Inflammatory macrophage treated with lipopolysaccharide for 4 hours (primary cell): ENCODE results near the gene DEFB114.
"Not testable (repeated sequence)": the region's sequence is repeated elsewhere in the genome, so short reads cannot be mapped to it uniquely, and the experiment has no call there.

Experiments
- DNase-seq: peaks from one replicate; pipeline ENCODE4 v3.0.0-alpha.2; 2020

Gene DEFB114

GRCh38 chr6:49964064-49964463, at the start of gene DEFB114:
Gene DEFB114 (minus strand): TSS chr6:49964164. CDS start chr6:49964105, 59 bp downstream.
- no peak for DNase-seq

GRCh38 chr6:50007819-50008218, 43.9 kb upstream of the DEFB114 start:
- DNase-seq: no peak

- no peak for DNase-seq
These were observed 39.2 kb upstream of the DEFB114 start for GRCh38 chr6:50003139-50003538.

GRCh38 chr6:49995278-49995677, 31.3 kb upstream of the DEFB114 start:
- DNase-seq: no peak

GRCh38 chr6:49988900-49989299, 24.9 kb upstream of the DEFB114 start:
- DNase-seq: no peak

GRCh38 chr6:49987749-49988148, 23.8 kb upstream of the DEFB114 start:
- DNase-seq: no peak

GRCh38 chr6:49986551-49986950, 22.6 kb upstream of the DEFB114 start:
- DNase-seq: no peak

GRCh38 chr6:49982046-49982445, 18.1 kb upstream of the DEFB114 start:
- DNase-seq: no peak

- DNase-seq: peak; percentile 35
These were observed 16.9 kb upstream of the DEFB114 start for GRCh38 chr6:49980898-49981297.

GRCh38 chr6:49979584-49979983, 15.6 kb upstream of the DEFB114 start:
- DNase-seq: no peak

- DNase-seq: no peak
These were observed 14.6 kb upstream of the DEFB114 start for GRCh38 chr6:49978332-49979226.

GRCh38 chr6:49969605-49970004, 5.6 kb upstream of the DEFB114 start, which contains the start of gene DEFB113:
Gene DEFB113 (minus strand): TSS chr6:49969625. CDS start chr6:49969625, 0 bp downstream.
- DNase-seq: no peak

GRCh38 chr6:49966823-49967222, 2.9 kb upstream of the DEFB114 start:
- DNase-seq: no peak

GRCh38 chr6:49966334-49966733, 2.4 kb upstream of the DEFB114 start:
- no peak for DNase-seq

GRCh38 chr6:49958180-49958579, 5.8 kb downstream of the DEFB114 start:
- DNase-seq: no peak

- no peak for DNase-seq
These were observed 8.1 kb downstream of the DEFB114 start for GRCh38 chr6:49955847-49956246.

- no peak for DNase-seq
These were observed 12.0 kb downstream of the DEFB114 start for GRCh38 chr6:49951926-49952325.

- DNase-seq: no peak
These were observed 13.6 kb downstream of the DEFB114 start for GRCh38 chr6:49950415-49950751.

- no peak for DNase-seq
These were observed 14.9 kb downstream of the DEFB114 start for GRCh38 chr6:49949062-49949461.

GRCh38 chr6:49946835-49947234, 17.1 kb downstream of the DEFB114 start:
- DNase-seq: no peak

GRCh38 chr6:49944068-49944467, 19.9 kb downstream of the DEFB114 start:
- DNase-seq: not testable (repeated sequence)

GRCh38 chr6:49939993-49940498, 23.9 kb downstream of the DEFB114 start:
- DNase-seq: no peak

- DNase-seq: no peak
These were observed 26.2 kb downstream of the DEFB114 start for GRCh38 chr6:49937811-49938210.

- no peak for DNase-seq
These were observed 26.9 kb downstream of the DEFB114 start for GRCh38 chr6:49937017-49937416.

GRCh38 chr6:49935387-49935786, 28.6 kb downstream of the DEFB114 start:
- no peak for DNase-seq
